AG10803 (cell line): ENCODE data around the gene STPG2.
"Not testable (repeated sequence)": the region's sequence is repeated elsewhere in the genome, so short reads cannot be mapped to it uniquely, and the experiment has no call there.

ENCODE experiments used
- DNase-seq: peaks from one replicate; pipeline ENCODE4 v3.0.0; 2010; ENCODE audit warnings: low read depth
- H3K4me3 ChIP-seq: 2 replicates; pipeline ENCODE4 v1.5.1; 2011; ENCODE audit warnings: mild to moderate bottlenecking, low read length, control low read depth
- TF ChIP-seq, protein P1 (sequence below): conservative IDR thresholded peaks from 2 replicates; pipeline ENCODE4 v1.5.1; 2011; ENCODE audit warnings: mild to moderate bottlenecking, low read length, control low read depth, inconsistent platforms

STPG2 gene

DNA sequence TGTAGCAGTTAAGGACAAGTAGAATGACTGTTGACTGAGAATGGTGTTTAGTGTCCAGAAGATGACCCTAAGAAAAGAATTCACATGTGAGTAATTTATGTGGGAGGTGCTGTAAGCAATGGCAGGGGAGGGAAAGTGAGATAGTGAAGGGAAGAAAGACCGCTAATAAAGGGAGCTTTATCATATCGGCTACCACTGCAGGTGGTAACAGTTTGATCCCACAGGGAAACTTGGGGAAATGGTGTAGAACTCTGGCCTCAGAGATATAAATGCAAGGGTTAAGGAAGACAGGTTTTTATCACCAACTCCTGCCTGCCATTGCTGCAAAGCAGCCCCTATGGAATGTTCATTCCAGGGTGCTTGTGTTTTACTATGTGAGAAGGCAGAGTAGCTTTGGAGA is 489.6 kb downstream of the STPG2 start:
- TF ChIP-seq, protein P1, sequence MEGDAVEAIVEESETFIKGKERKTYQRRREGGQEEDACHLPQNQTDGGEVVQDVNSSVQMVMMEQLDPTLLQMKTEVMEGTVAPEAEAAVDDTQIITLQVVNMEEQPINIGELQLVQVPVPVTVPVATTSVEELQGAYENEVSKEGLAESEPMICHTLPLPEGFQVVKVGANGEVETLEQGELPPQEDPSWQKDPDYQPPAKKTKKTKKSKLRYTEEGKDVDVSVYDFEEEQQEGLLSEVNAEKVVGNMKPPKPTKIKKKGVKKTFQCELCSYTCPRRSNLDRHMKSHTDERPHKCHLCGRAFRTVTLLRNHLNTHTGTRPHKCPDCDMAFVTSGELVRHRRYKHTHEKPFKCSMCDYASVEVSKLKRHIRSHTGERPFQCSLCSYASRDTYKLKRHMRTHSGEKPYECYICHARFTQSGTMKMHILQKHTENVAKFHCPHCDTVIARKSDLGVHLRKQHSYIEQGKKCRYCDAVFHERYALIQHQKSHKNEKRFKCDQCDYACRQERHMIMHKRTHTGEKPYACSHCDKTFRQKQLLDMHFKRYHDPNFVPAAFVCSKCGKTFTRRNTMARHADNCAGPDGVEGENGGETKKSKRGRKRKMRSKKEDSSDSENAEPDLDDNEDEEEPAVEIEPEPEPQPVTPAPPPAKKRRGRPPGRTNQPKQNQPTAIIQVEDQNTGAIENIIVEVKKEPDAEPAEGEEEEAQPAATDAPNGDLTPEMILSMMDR = no peak
- H3K4me3 ChIP-seq = no peak overlapping the region

DNA sequence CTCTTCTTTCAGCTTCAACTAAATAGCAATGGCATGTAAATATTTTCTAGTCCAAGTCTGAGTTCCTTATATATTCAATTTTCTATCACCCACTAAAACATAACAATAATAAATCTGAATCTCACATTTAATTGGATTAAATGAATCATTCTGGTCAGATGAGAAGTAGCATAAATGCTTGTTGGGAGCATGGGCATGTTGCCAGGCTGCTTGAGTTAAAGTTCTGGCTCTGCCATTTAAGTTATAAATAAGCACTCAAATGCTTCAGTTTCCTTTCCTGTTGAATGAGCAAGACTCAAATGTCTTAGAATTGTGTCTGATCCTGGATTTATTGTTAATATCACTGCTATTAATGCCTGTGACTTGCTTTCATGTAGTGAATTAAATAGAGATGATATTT is 496.3 kb downstream of the STPG2 start:
- DNase-seq = no peak
- H3K4me3 ChIP-seq = no peak overlapping the region
- TF ChIP-seq, protein P1 = no peak

More for the DNA sequence above, 489.6 kb downstream of the STPG2 start:
- no peak for DNase-seq

DNA sequence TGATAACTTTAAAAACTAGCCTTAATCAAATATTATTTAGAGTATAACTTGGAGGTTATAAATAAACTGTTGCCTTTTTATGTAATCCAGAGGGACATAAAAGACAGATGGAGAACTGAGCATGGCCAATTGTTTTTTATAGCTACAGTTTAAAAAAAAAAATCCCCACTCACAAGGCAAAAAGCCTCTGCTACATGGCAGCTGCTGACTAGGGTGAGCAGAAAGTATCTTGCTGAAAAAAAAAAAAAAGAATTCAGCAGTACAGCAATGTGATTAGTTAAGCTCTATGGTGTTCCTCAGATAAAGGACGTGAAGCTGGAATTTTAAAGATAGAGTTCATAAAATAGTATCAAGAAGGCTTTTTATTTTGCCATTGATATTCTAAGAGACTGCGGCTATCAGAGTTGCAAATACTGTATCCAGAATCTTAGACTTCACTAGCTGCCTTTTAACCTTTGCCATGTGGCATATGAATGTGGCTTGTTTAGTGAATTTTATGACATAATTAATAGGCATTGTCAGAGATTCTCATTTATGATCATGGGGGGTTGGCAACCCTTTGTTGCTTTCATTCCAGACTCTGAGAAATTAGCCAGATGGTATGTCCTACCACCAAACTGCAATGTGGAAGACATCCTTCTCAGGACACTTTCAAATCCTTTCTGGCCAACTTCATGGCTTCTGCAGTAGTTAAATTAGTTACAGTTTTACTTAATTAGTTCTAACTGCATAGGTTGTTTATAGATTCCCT is 498.0 kb downstream of the STPG2 start:
- H3K4me3 ChIP-seq = no peak overlapping the region
- no peak for DNase-seq
- TF ChIP-seq, protein P1 = no peak

DNA sequence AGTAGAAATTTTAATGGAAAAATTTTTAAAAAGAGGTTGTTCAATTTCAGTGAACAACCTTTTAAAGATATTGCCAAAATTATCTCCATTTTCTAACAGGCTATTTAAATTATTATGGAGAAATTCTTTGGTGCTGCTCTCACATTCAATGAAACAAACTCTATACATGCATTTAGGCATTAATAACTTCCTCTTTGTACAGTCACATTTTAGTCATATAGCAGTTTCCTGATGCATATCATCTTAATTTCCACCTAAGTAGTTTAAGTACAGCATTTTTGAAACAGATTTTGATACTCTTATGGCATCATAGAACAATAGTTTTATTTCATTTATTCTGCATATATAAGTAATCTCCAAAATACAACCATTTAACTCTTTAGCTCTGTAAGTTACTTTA is 500.1 kb downstream of the STPG2 start:
- DNase-seq = no peak
- TF ChIP-seq, protein P1 = no peak
- no peak overlapping the region for H3K4me3 ChIP-seq

DNA sequence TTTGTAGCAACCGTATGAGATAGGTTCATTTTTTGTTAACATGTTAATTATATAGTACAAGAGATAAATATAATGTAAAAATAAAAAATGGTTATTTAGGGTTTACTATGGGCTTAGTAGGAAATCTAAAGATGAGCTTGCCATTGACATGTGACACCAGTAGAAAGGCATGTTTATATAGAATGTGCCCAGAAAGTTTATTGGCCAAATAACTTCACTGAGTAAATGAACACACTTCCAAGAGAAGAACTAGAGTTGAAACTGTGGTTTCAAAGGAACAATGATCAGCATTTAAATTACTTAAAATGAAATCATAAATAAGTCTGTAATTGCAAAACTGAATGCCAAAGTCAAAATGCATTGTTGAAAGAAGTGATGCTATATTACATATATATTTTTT is 503.3 kb downstream of the STPG2 start:
- no peak for DNase-seq
- no peak overlapping the region for H3K4me3 ChIP-seq
- TF ChIP-seq, protein P1 = no peak

DNA sequence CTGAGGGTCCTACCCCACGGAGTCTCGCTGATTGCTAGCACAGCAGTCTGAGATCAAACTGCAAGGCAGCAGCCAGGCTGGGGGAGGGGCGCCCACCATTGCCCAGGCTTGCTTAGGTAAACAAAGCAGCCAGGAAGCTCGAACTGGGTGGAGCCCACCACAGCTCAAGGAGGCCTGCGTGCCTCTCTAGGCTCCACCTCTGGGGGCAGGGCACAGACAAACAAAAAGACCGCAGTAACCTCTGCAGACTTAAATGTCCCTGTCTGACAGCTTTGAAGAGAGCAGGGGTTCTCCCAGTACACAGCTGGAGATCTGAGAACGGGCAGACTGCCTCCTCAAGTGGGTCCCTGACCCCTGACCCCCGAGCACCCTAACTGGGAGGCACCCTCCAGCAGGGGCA is 509.4 kb downstream of the STPG2 start:
- not testable (repeated sequence) for DNase-seq

DNA sequence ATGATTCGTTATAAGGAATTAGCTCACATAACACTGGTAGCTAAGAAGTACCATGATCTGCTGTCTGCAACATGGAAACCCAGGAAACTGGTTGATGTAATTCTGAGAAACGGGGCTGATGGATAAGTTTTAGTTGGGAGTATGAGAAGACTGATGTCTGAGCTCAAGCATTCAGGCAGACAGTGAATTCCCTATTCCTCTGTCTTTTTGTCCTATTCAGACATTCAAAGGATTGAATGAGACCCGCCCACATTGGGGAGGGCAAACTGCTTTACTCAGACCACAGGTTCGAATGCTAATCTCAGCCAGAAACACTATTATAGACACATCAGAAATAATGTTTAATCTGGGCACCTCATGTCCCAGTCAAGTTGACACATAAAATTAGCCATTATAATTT is 515.5 kb downstream of the STPG2 start:
- no peak overlapping the region for H3K4me3 ChIP-seq
- no peak for DNase-seq
- TF ChIP-seq, protein P1 = no peak

More for the DNA sequence above, 509.4 kb downstream of the STPG2 start:
- H3K4me3 ChIP-seq = not testable (repeated sequence)
